Left lung (tissue), 10 donors: ENCODE measurements around the gene ITSN1. TPM values are rescaled to one million over a fixed set of nuclear protein-coding genes. Genes with fewer than 3 reads are reported as not detected.

Experiments used
- ATAC-seq: fragments of 200-7000 bp; cut with Tn5 transposase; one replicate; pipeline ENCODE4 v1.9.1; 2020; ENCODE audit warnings: moderate library complexity
- DNase-seq, 4 donors: peaks; one replicate each; pipeline ENCODE4 v3.0.0-alpha.2; 2013 to 2020
- H3K27ac ChIP-seq, 2 donors: fragments of 200-600 bp; sonication (generic) in 1 of 2; one replicate each; pipeline versions ENCODE4 v1.5.0 to v1.8.0; 2020 to 2021
- H3K27me3 ChIP-seq, 2 donors: fragments of 200-600 bp; sonication (generic) in 1 of 2; one replicate each; pipeline versions ENCODE4 v1.5.0 to v1.8.0; 2020 to 2021
- H3K36me3 ChIP-seq, 2 donors: fragments of 200-600 bp; sonication (generic) in 1 of 2; one replicate each; pipeline versions ENCODE4 v1.5.0 to v1.8.0; 2020 to 2021
- H3K4me1 ChIP-seq, 2 donors: fragments of 200-600 bp; one replicate each; pipeline ENCODE4 v1.8.0; 2021
- H3K4me3 ChIP-seq, 2 donors: fragments of 200-600 bp; sonication (generic) in 1 of 2; one replicate each; pipeline versions ENCODE4 v1.5.0 to v1.8.0; 2020 to 2021; ENCODE audit warnings: mild to moderate bottlenecking in 1 of 2
- H3K9me3 ChIP-seq, 2 donors: fragments of 200-600 bp; sonication (generic) in 1 of 2; one replicate each; pipeline versions ENCODE4 v1.5.0 to v1.8.0; 2020 to 2021
- CTCF ChIP-seq, 2 donors: fragments of 200-600 bp; sonication (generic) in 1 of 2; IDR thresholded peaks; one replicate each; pipeline versions ENCODE4 v1.5.0 to v1.8.0; 2021; ENCODE audit warnings: antibody characterized with exemption in 2 of 2
- intact Hi-C, 2 donors: fragments of 100-400 bp; cut with DNase I; formaldehyde crosslinking; loops; one replicate each; pipeline versions ENCODE4 v1.11.2 to v1.14.2; 2022
- polyA plus RNA-seq, 6 donors: library from polyadenylated mRNA; unstranded; fragments of 120-200 nt; gene quantifications; one replicate each; pipeline ENCODE4 v1.2.1, GENCODE V29; 2013; ENCODE audit not compliant: insufficient read length in 6 of 6
- total RNA-seq, 2 donors: library from RNA; stranded (reverse); fragmentation: NEBNext Ultra II Directional; extraction: Animal tissue kit (Norgen Biotek cat#: 25700); gene quantifications; one replicate each; pipeline ENCODE4 v1.2.1, GENCODE V29; 2021
- donor health status: DM: no; HTN: yes; CAD: no.
- donor health status: DM: no; HTN: no; CAD: no.

ITSN1 gene
- total and polyA plus RNA-seq, 8 donors: 38.9 to 59.1 (median 50.8) TPM

- Histone ChIP-seq H3K27ac (no peak overlapping the region), H3K4me1 (no peaks in the 10 kb centered on the region), H3K27me3 (no peaks in the 10 kb centered on the region), H3K36me3 (peaks cover 0 to 8% of the 10 kb centered on the region in 2 donors), H3K9me3 (peaks cover 0 to 3% of the 10 kb centered on the region in 2 donors), H3K4me3 (no peak overlapping the region)
- ATAC-seq: no peak
- DNase-seq: no peak
- intact Hi-C loops: no loop called here
- no peak for TF ChIP-seq CTCF (IDR thresholded peaks at IDR 0.05)
Measured at GRCh38 chr21:33752260-33752659, 110.0 kb downstream of the ITSN1 start.

- H3K4me1 ChIP-seq: no peaks in the 10 kb centered on the region
- intact Hi-C loops: no loop called here
- no peak overlapping the region for H3K4me3 ChIP-seq
- no peak for TF ChIP-seq CTCF (IDR thresholded peaks at IDR 0.05)
- no peak overlapping the region for H3K27ac ChIP-seq
- ATAC-seq (no peak), DNase-seq (no peak)
- no peaks in the 10 kb centered on the region for H3K9me3 ChIP-seq
- no peaks in the 10 kb centered on the region for H3K27me3 ChIP-seq
- H3K36me3 ChIP-seq: peaks cover 0 to 8% of the 10 kb centered on the region in 2 donors
Measured at GRCh38 chr21:33753886-33754285, 111.6 kb downstream of the ITSN1 start.

GRCh38 chr21:33754481-33754880 lies 112.2 kb downstream of the ITSN1 start:
- intact Hi-C loops: no loop called here
- H3K4me3 ChIP-seq: no peak overlapping the region
- TF ChIP-seq CTCF (IDR thresholded peaks at IDR 0.05): no peak
- no peaks in the 10 kb centered on the region for H3K27me3 ChIP-seq
- H3K9me3 ChIP-seq: no peaks in the 10 kb centered on the region
- H3K36me3 ChIP-seq: peaks cover 0 to 8% of the 10 kb centered on the region in 2 donors
- no peak overlapping the region for H3K27ac ChIP-seq
- no peak for DNase-seq
- H3K4me1 ChIP-seq: no peaks in the 10 kb centered on the region
- ATAC-seq: no peak

GRCh38 chr21:33755354-33755753 lies 113.1 kb downstream of the ITSN1 start:
- H3K9me3 ChIP-seq: no peaks in the 10 kb centered on the region
- DNase-seq: no peak
- H3K27ac ChIP-seq: no peak overlapping the region
- H3K4me3 ChIP-seq: no peak overlapping the region
- no peak for TF ChIP-seq CTCF (IDR thresholded peaks at IDR 0.05)
- H3K27me3 ChIP-seq: no peaks in the 10 kb centered on the region
- ATAC-seq: no peak
- peaks cover 0 to 8% of the 10 kb centered on the region in 2 donors for H3K36me3 ChIP-seq
- intact Hi-C loops: no loop called here
- H3K4me1 ChIP-seq: no peaks in the 10 kb centered on the region

GRCh38 chr21:33760641-33761440 lies 118.5 kb downstream of the ITSN1 start:
- no peaks in the 10 kb centered on the region for H3K27me3 ChIP-seq
- intact Hi-C loops: no loop called here
- ATAC-seq (peak; percentile 47), DNase-seq (no peak)
- H3K4me3 ChIP-seq: no peak overlapping the region
- TF ChIP-seq CTCF (IDR thresholded peaks at IDR 0.05): no peak
- H3K36me3 ChIP-seq: no peaks in the 10 kb centered on the region
- H3K27ac ChIP-seq: peak overlapping the region; percentile 46 to 69
- H3K9me3 ChIP-seq: no peaks in the 10 kb centered on the region
- peaks cover 0 to 17% of the 10 kb centered on the region in 2 donors for H3K4me1 ChIP-seq
